ENCODE data around the gene TNIP2. TPM values are rescaled to one million over a fixed set of nuclear protein-coding genes. Genes with fewer than 3 reads are reported as not detected.

Gene TNIP2
- total and polyA plus RNA-seq, 2 of the 13 experiments (the other 11 are each of a cell fraction or from before 2014, with no cell fraction given) = 25.6 to 38.0 TPM

- BruUV-seq (replicated peaks) = no TSS peak
- CTCF ChIA-PET (ENCODE audit: low intra/inter-chr PET ratio, low total read pairs) = no interaction called here
- H3K4me3 ChIP-seq (replicated peaks in 1 of 3; ENCODE audit: insufficient read depth in 1 of 3, low read depth in 2 of 3, low read length in 3 of 3) = no peak overlapping the region
- H3K4me1 ChIP-seq (ENCODE audit: insufficient read depth, low read length) = peaks cover 11% of the 10 kb centered on the region; the same call in 1 of the 2 replicates
- H3K27me3 ChIP-seq (ENCODE audit: control insufficient read depth in 1 of 2, insufficient read depth in 2 of 2, low read length in 2 of 2) = no peaks in the 10 kb centered on the region
- H3K27ac ChIP-seq (ENCODE audit: extremely low read length, insufficient read depth, low read length) = no peak overlapping the region
- H2AFZ ChIP-seq (ENCODE audit: low read length) = no peak overlapping the region
- over 99% methylated on average over 5 of the region's 5 CpGs for WGBS (ENCODE audit: low lambda C conversion rate)
- H3K4me2 ChIP-seq (ENCODE audit: low read depth, low read length) = no peak overlapping the region
- H3K9ac ChIP-seq (ENCODE audit: insufficient read depth, low read depth, low read length) = no peak overlapping the region
- in situ Hi-C loops (cut with HindIII; ENCODE audit: extremely low pct_ligation_motif_present, low pct_unique_long_range_greater_than_20kb) = no loop called here
- H3K9me3 ChIP-seq (ENCODE audit: low read length) = no peaks in the 10 kb centered on the region
- no peak for FAIRE-seq
- no peaks in the 10 kb centered on the region for H4K20me1 ChIP-seq (ENCODE audit: insufficient read depth, low read length)
- no peak for ATAC-seq
- H3K79me2 ChIP-seq (ENCODE audit: insufficient read depth, low read length) = no peaks in the 10 kb centered on the region
- no peak for DNase-seq (ENCODE audit: low spot score)
- POLR2A ChIA-PET = no interaction called here
- peaks cover 15 to 41% of the 10 kb centered on the region in 2 experiments; a peak in 4 of 5 replicates for H3K36me3 ChIP-seq (replicated peaks in 1 of 2; ENCODE audit: control insufficient read depth in 1 of 2, insufficient read depth in 2 of 2, low read length in 2 of 2)
- intact Hi-C loops (cut with micrococcal nuclease; ENCODE audit: unreplicated experiment) = no loop called here
- no peak for TF ChIP-seq ZNF34 (CRISPR knock-in tag; IDR thresholded peaks at IDR 0.05; ENCODE audit: borderline replicate concordance)
- no peak for TF ChIP-seq MIXL1 (CRISPR knock-in tag; IDR thresholded peaks at IDR 0.05)
- TF ChIP-seq SAFB2 (CRISPR knock-in tag; IDR thresholded peaks at IDR 0.05; ENCODE audit: borderline replicate concordance, low read depth) = no peak
- TF ChIP-seq ARID4A (CRISPR knock-in tag; IDR thresholded peaks at IDR 0.05; ENCODE audit: borderline replicate concordance) = no peak
- TF ChIP-seq ZBTB33 (CRISPR knock-in tag; IDR thresholded peaks at IDR 0.05) = no peak
- no peak for TF ChIP-seq ELF4 (CRISPR knock-in tag; IDR thresholded peaks at IDR 0.05; ENCODE audit: borderline replicate concordance)
- no peak for TF ChIP-seq ZNF775 (CRISPR knock-in tag; IDR thresholded peaks at IDR 0.05; ENCODE audit: borderline replicate concordance)
- no peak for TF ChIP-seq HOMEZ (CRISPR knock-in tag; IDR thresholded peaks at IDR 0.05; ENCODE audit: low read depth)
- no peak for TF ChIP-seq TERF1 (CRISPR knock-in tag; IDR thresholded peaks at IDR 0.05)
- no peak for TF ChIP-seq ZNF609 (CRISPR knock-in tag; IDR thresholded peaks at IDR 0.05; ENCODE audit: borderline replicate concordance)
Observed at GRCh38 chr4:2713337-2713736, 42.8 kb downstream of the TNIP2 start.
